ENCODE measurements around the gene ATAD3B.
"Not testable (repeated sequence)": the region's sequence is repeated elsewhere in the genome, so short reads cannot be mapped to it uniquely, and the experiment has no call there.

- not testable (repeated sequence) for TF ChIP-seq POLR2A, POLR2AphosphoS5 (IDR thresholded peaks at IDR 0.05; ENCODE audit: low read depth, low read length)
These were observed 37.9 kb downstream of the ATAD3B start for GRCh38 chr1:1509465-1509850.
